Mammary epithelial cell (primary cell): Measurements from ENCODE around the gene DCXR.

ENCODE experiments used
- EZH2 ChIP-seq: IDR thresholded peaks from 2 replicates; pipeline ENCODE4 v1.6.1; 2012; ENCODE audit warnings: low read length, inconsistent platforms, borderline replicate concordance
- TF ChIP-seq, protein P1 (sequence below), 2 donors: IDR thresholded peaks in 1 of 2; conservative IDR thresholded peaks in 1 of 2; 2 replicates each; pipeline ENCODE4 v1.5.1; 2011 to 2012; ENCODE audit warnings: inconsistent platforms in 2 of 2, low read length in 2 of 2, mild to moderate bottlenecking in 2 of 2, control low read depth in 1 of 2, low read depth in 1 of 2; ENCODE audit not compliant: insufficient read depth in 1 of 2; ENCODE audit errors: extremely low read depth in 1 of 2

DNA sequence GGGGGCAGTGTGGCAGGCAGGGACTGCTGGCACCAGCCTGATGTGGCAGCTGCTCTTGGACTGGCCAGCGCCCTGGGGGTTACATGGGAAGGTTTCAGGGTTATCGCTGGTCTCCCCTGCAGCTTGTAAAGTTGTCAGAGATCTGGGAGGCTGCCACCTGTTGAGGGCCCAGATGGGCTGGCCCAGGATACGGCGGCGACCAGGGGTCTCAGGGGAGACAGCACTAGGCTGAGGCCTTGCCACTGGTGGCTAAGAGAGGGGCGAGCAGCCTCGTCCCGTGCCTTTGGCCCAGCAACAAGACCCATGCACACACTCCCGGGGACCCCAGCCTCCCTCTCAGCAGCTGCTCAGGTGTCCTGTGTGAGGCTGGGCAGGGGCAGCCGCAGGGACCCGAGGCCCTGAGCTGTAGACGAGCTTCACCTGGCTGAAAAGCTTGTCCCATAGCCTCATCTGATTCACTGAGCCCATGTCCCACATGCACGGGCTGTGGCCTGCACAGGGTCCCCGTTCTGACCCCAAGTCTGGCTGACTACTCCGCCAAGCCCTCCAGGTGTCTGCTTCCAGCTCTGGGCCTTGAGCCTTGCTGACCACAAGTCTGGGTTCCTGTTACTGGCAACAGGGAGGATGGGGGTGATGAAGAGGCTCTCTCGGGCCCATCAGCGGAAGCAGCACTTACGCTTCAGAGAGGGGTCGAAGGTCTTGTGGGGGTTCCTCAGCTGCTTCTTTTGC is 21.9 kb upstream of the DCXR start:
- no peak for TF ChIP-seq EZH2
- TF ChIP-seq, protein P1, sequence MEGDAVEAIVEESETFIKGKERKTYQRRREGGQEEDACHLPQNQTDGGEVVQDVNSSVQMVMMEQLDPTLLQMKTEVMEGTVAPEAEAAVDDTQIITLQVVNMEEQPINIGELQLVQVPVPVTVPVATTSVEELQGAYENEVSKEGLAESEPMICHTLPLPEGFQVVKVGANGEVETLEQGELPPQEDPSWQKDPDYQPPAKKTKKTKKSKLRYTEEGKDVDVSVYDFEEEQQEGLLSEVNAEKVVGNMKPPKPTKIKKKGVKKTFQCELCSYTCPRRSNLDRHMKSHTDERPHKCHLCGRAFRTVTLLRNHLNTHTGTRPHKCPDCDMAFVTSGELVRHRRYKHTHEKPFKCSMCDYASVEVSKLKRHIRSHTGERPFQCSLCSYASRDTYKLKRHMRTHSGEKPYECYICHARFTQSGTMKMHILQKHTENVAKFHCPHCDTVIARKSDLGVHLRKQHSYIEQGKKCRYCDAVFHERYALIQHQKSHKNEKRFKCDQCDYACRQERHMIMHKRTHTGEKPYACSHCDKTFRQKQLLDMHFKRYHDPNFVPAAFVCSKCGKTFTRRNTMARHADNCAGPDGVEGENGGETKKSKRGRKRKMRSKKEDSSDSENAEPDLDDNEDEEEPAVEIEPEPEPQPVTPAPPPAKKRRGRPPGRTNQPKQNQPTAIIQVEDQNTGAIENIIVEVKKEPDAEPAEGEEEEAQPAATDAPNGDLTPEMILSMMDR (conservative IDR thresholded peaks at IDR 0.05 in 1 of 2, IDR thresholded peaks at IDR 0.05 in 1 of 2; ENCODE audit: extremely low read depth in 1 of 2, insufficient read depth in 1 of 2, low read depth in 1 of 2, low read length in 2 of 2), result no peak
